Spinal cord (tissue), 10 donors: ENCODE measurements around the gene PDPR. TPM values are rescaled to one million over a fixed set of nuclear protein-coding genes. Genes with fewer than 3 reads are reported as not detected.
"Not testable (repeated sequence)": the region's sequence is repeated elsewhere in the genome, so short reads cannot be mapped to it uniquely, and the experiment has no call there.

Source experiments
- DNase-seq, 6 donors: peaks; one replicate each; pipeline versions ENCODE4 v3.0.0 to v3.0.0-alpha.2; 2013 to 2015; ENCODE audit warnings: low spot score in 6 of 6, low read depth in 4 of 6
- H3K27ac ChIP-seq: one replicate; pipeline ENCODE4 v1.5.1; 2013; ENCODE audit warnings: low read depth, low read length, control low read depth
- H3K27me3 ChIP-seq: one replicate; pipeline ENCODE4 v1.6.1; 2013; ENCODE audit warnings: low read length; ENCODE audit not compliant: control insufficient read depth, insufficient read depth
- H3K36me3 ChIP-seq: one replicate; pipeline ENCODE4 v1.6.1; 2013; ENCODE audit warnings: low read length; ENCODE audit not compliant: control insufficient read depth, insufficient read depth
- H3K4me1 ChIP-seq: one replicate; pipeline ENCODE4 v1.6.1; 2013; ENCODE audit warnings: low read length; ENCODE audit not compliant: control insufficient read depth, insufficient read depth
- H3K4me3 ChIP-seq: one replicate; pipeline ENCODE4 v1.5.1; 2013; ENCODE audit warnings: low read depth, low read length, control low read depth
- H3K9me3 ChIP-seq: one replicate; pipeline ENCODE4 v1.6.1; 2013; ENCODE audit warnings: low read length; ENCODE audit not compliant: control insufficient read depth, insufficient read depth
- WGBS: methylation state at CpG from one replicate; pipeline ENCODE4 v1.1.5; 2013; ENCODE audit warnings: missing lambda C conversion rate; ENCODE audit not compliant: insufficient coverage; 5-methylcytosine and 5-hydroxymethylcytosine counted together
- polyA plus RNA-seq, 2 donors: library from polyadenylated mRNA; unstranded; fragments of 120-200 nt; gene quantifications; one replicate each; pipeline ENCODE4 v1.2.1, GENCODE V29; 2013; ENCODE audit not compliant: insufficient read length in 2 of 2
- total RNA-seq, 2 donors: library from RNA; depleted of rRNA in 1 of 2; stranded (reverse); fragments of 120-200 nt in 1 of 2; fragments of >200 nt in 1 of 2; gene quantifications; one replicate each; pipeline versions ENCODE4 v1.2.3 to v1.2.4, GENCODE V29; 2013 to 2014
- donor health status: healthy.

PDPR gene
- total and polyA plus RNA-seq, 4 donors = 16.1 to 26.1 (median 22.1) TPM

GRCh38 chr16:70123822-70124221, 9.7 kb downstream of the PDPR start:
- H3K4me3 ChIP-seq, DNase-seq, H3K27me3 ChIP-seq, H3K9me3 ChIP-seq, H3K27ac ChIP-seq, H3K4me1 ChIP-seq: not testable (repeated sequence)
- 88% methylated on average over 10 of the region's 14 CpGs for WGBS
- peaks cover 56% of the 10 kb centered on the region for H3K36me3 ChIP-seq

- not testable (repeated sequence) for H3K27me3 ChIP-seq, H3K4me1 ChIP-seq, H3K4me3 ChIP-seq, H3K9me3 ChIP-seq, DNase-seq, H3K27ac ChIP-seq
- 86% methylated on average over 3 of the region's 11 CpGs for WGBS
- peaks cover 74% of the 10 kb centered on the region for H3K36me3 ChIP-seq
These were observed 12.1 kb downstream of the PDPR start for GRCh38 chr16:70126226-70126625.

GRCh38 chr16:70127706-70128105, 13.6 kb downstream of the PDPR start:
- 82% methylated on average over 4 of the region's 5 CpGs for WGBS
- DNase-seq, H3K4me3 ChIP-seq, H3K9me3 ChIP-seq, H3K27me3 ChIP-seq, H3K4me1 ChIP-seq, H3K27ac ChIP-seq: not testable (repeated sequence)
- H3K36me3 ChIP-seq = peaks cover 68% of the 10 kb centered on the region

GRCh38 chr16:70128844-70129243, 14.7 kb downstream of the PDPR start:
- H3K27ac ChIP-seq, H3K4me1 ChIP-seq, H3K4me3 ChIP-seq, DNase-seq, H3K9me3 ChIP-seq, H3K27me3 ChIP-seq: not testable (repeated sequence)
- WGBS = no CpG with 5 or more reads among the region's 10 CpGs
- peaks cover 70% of the 10 kb centered on the region for H3K36me3 ChIP-seq

GRCh38 chr16:70135796-70136195, 21.7 kb downstream of the PDPR start:
- not testable (repeated sequence) for DNase-seq, H3K9me3 ChIP-seq, H3K4me3 ChIP-seq, H3K27me3 ChIP-seq, H3K4me1 ChIP-seq, H3K27ac ChIP-seq
- H3K36me3 ChIP-seq = peaks cover 63% of the 10 kb centered on the region
- WGBS = no CpG with 5 or more reads among the region's 8 CpGs

- H3K9me3 ChIP-seq, H3K27me3 ChIP-seq, H3K4me1 ChIP-seq, H3K4me3 ChIP-seq, DNase-seq, H3K27ac ChIP-seq: not testable (repeated sequence)
- WGBS = no CpG with 5 or more reads among the region's 2 CpGs
- H3K36me3 ChIP-seq = peaks cover 69% of the 10 kb centered on the region
These were observed 22.5 kb downstream of the PDPR start for GRCh38 chr16:70136595-70136994.

GRCh38 chr16:70142739-70143138, 28.6 kb downstream of the PDPR start:
- not testable (repeated sequence) for H3K4me1 ChIP-seq, DNase-seq, H3K27ac ChIP-seq, H3K9me3 ChIP-seq, H3K4me3 ChIP-seq, H3K27me3 ChIP-seq
- peaks cover 55% of the 10 kb centered on the region for H3K36me3 ChIP-seq
- no CpG with 5 or more reads among the region's 10 CpGs for WGBS

GRCh38 chr16:70143231-70143895, 29.2 kb downstream of the PDPR start:
- H3K4me1 ChIP-seq, H3K27ac ChIP-seq, H3K9me3 ChIP-seq, H3K27me3 ChIP-seq, DNase-seq, H3K4me3 ChIP-seq: not testable (repeated sequence)
- no CpG with 5 or more reads among the region's 9 CpGs for WGBS
- H3K36me3 ChIP-seq = peaks cover 58% of the 10 kb centered on the region

GRCh38 chr16:70147853-70148252, 33.7 kb downstream of the PDPR start:
- H3K4me3 ChIP-seq, H3K27ac ChIP-seq, H3K4me1 ChIP-seq, H3K27me3 ChIP-seq, DNase-seq, H3K9me3 ChIP-seq: not testable (repeated sequence)
- no CpG with 5 or more reads among the region's 11 CpGs for WGBS
- H3K36me3 ChIP-seq = peaks cover 72% of the 10 kb centered on the region

GRCh38 chr16:70148453-70148852, 34.3 kb downstream of the PDPR start:
- H3K27me3 ChIP-seq, H3K27ac ChIP-seq, H3K9me3 ChIP-seq, H3K4me3 ChIP-seq, H3K4me1 ChIP-seq, DNase-seq: not testable (repeated sequence)
- WGBS = no CpG with 5 or more reads among the region's 6 CpGs
- H3K36me3 ChIP-seq = peaks cover 72% of the 10 kb centered on the region
